HFF-Myc (cell line): ENCODE data around the gene ATRNL1.

Experiments
- DNase-seq: peaks from one replicate; pipeline ENCODE4 v3.0.0-alpha.2; 2011; ENCODE audit warnings: low read depth; ENCODE audit errors: extremely low read depth
- H3K4me3 ChIP-seq: replicated peaks from 2 replicates; pipeline ENCODE4 v1.5.1; 2011; ENCODE audit warnings: low read depth, mild to moderate bottlenecking, control low read depth, low read length
- CTCF ChIP-seq: IDR thresholded peaks from 2 replicates; pipeline ENCODE4 v1.5.1; 2012; ENCODE audit warnings: mild to moderate bottlenecking, low read depth, low read length, control low read depth; ENCODE audit errors: missing control alignments

The ATRNL1 gene

GRCh38 chr10:115921795-115922194, 828.6 kb downstream of the ATRNL1 start:
- TF ChIP-seq CTCF, result no peak
- no peak for DNase-seq
- H3K4me3 ChIP-seq, result no peak overlapping the region

- no peak for TF ChIP-seq CTCF
- no peak overlapping the region for H3K4me3 ChIP-seq
These were observed 838.1 kb downstream of the ATRNL1 start for GRCh38 chr10:115931309-115931708.

GRCh38 chr10:115932099-115932498, 838.9 kb downstream of the ATRNL1 start:
- no peak for DNase-seq
- H3K4me3 ChIP-seq, result no peak overlapping the region

More at GRCh38 chr10:115931309-115931708, 838.1 kb downstream of the ATRNL1 start:
- DNase-seq, result no peak

GRCh38 chr10:115933098-115933497, 839.9 kb downstream of the ATRNL1 start:
- TF ChIP-seq CTCF, result no peak
- no peak overlapping the region for H3K4me3 ChIP-seq
- no peak for DNase-seq

More at GRCh38 chr10:115932099-115932498, 838.9 kb downstream of the ATRNL1 start:
- TF ChIP-seq CTCF, result no peak

- no peak for TF ChIP-seq CTCF
- H3K4me3 ChIP-seq, result no peak overlapping the region
- no peak for DNase-seq
These were observed 842.6 kb downstream of the ATRNL1 start for GRCh38 chr10:115935731-115936130.

GRCh38 chr10:115936926-115937767, 844.0 kb downstream of the ATRNL1 start:
- no peak for TF ChIP-seq CTCF
- no peak overlapping the region for H3K4me3 ChIP-seq
- no peak for DNase-seq

- no peak for DNase-seq
These were observed 844.5 kb downstream of the ATRNL1 start for GRCh38 chr10:115937768-115938056.

More at GRCh38 chr10:115937768-115938056, 844.5 kb downstream of the ATRNL1 start:
- no peak for TF ChIP-seq CTCF
- no peak overlapping the region for H3K4me3 ChIP-seq
